ENCODE measurements around the gene PNCK.

Gene PNCK

GRCh38 chrX:153644356-153645125 is 29.1 kb downstream of the PNCK start:
- TF ChIP-seq CTCF (IDR thresholded peaks at IDR 0.05; ENCODE audit: borderline replicate concordance, insufficient read depth, low read depth, low read length) = no peak
- H3K4me3 ChIP-seq (ENCODE audit: low read depth, low read length) = no peak overlapping the region

DNA sequence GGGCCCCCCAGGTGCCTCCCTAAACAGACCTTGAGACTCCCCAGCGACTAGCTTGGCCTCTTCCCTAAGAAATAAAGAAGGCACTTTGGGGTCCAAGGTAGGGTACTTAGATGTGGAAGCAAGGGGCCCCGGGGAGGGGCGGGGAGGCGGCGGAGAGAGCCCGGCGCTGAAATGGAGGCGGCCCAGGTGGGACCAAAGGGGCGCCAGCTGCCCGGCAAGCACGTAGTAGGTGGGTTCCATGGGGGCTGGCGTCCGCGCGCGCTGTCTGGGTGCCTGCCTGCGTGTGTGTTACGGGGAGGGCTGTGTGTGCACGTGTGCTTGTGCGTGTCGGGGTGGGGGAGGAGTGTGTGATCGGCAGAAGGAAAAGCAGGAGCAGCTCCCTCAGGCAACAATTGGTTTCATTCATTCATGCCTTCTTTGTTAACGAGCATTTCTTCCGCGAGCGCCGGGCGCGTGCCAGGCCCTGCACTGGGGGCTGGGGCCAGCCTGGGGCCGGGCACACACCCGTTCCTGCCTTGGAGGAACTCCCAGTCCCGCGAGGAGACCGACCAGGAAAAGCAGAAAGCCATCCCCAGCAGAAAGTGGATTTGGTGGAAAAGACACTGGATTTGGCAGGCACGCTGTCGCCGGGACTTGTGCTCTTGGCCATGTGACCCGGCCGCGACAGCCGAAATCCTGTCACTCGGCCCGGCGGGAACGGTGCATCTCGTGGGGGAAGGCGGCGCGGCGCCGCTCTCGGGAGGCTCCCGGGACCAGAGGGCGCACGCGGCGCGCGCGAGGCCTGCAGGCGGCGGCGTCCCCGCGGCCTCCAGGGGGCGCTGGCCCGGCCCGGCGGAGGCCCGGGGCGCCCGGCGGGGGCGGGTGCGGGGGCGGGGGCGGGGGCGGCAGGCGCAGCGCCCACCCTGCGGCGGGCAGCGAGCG is 29.9 kb downstream of the PNCK start:
- TF ChIP-seq CTCF (IDR thresholded peaks at IDR 0.05; ENCODE audit: borderline replicate concordance, insufficient read depth, low read depth, low read length) = peak; percentile 19; the same call in 1 of the 2 replicates
- H3K4me3 ChIP-seq (ENCODE audit: low read depth, low read length) = no peak overlapping the region

- H3K4me3 ChIP-seq (ENCODE audit: low read depth, low read length) = no peak overlapping the region
Observed at GRCh38 chrX:153642655-153643430, 30.8 kb downstream of the PNCK start.

GRCh38 chrX:153642051-153642654 is 31.5 kb downstream of the PNCK start:
- TF ChIP-seq CTCF (IDR thresholded peaks at IDR 0.05; ENCODE audit: borderline replicate concordance, insufficient read depth, low read depth, low read length) = no peak
- H3K4me3 ChIP-seq (ENCODE audit: low read depth, low read length) = no peak overlapping the region

More at GRCh38 chrX:153642655-153643430, 30.8 kb downstream of the PNCK start:
- no peak for TF ChIP-seq CTCF (IDR thresholded peaks at IDR 0.05; ENCODE audit: borderline replicate concordance, insufficient read depth, low read depth, low read length)

GRCh38 chrX:153641627-153642026 is 32.0 kb downstream of the PNCK start:
- TF ChIP-seq CTCF (IDR thresholded peaks at IDR 0.05; ENCODE audit: borderline replicate concordance, insufficient read depth, low read depth, low read length) = no peak
- no peak overlapping the region for H3K4me3 ChIP-seq (ENCODE audit: low read depth, low read length)

GRCh38 chrX:153640736-153641575 is 32.7 kb downstream of the PNCK start:
- no peak overlapping the region for H3K4me3 ChIP-seq (ENCODE audit: low read depth, low read length)
- TF ChIP-seq CTCF (IDR thresholded peaks at IDR 0.05; ENCODE audit: borderline replicate concordance, insufficient read depth, low read depth, low read length) = no peak

Measured in GM12875 (cell line).